Heart left ventricle (tissue), 16 donors: ENCODE results near the gene TBCD. TPM values are rescaled to one million over a fixed set of nuclear protein-coding genes. Genes with fewer than 3 reads are reported as not detected.

Experiments
- ATAC-seq, 4 donors: fragments of 200-7000 bp; cut with Tn5 transposase; one replicate each; pipeline ENCODE4 v1.9.1; 2020 to 2022; ENCODE audit warnings: moderate library complexity in 4 of 4, mild to moderate bottlenecking in 3 of 4, moderate number of reproducible peaks in 1 of 4
- DNase-seq, 5 donors: peaks; one replicate each; pipeline ENCODE4 v3.0.0-alpha.2; 2020
- H3K27ac ChIP-seq, 12 donors: fragments of 200-600 bp; sonication (generic) in 4 of 12; one replicate each; pipeline versions ENCODE4 v1.5.0 to v1.8.0; 2016 to 2022; ENCODE audit warnings: mild to moderate bottlenecking in 2 of 12
- H3K27me3 ChIP-seq, 9 donors: fragments of 200-600 bp; sonication (generic) in 2 of 9; one replicate each; pipeline versions ENCODE4 v1.5.1 to v1.8.0; 2016 to 2022; ENCODE audit warnings: mild to moderate bottlenecking in 3 of 9
- H3K36me3 ChIP-seq, 9 donors: fragments of 200-600 bp; sonication (generic) in 2 of 9; one replicate each; pipeline versions ENCODE4 v1.5.0 to v1.8.0; 2018 to 2022; ENCODE audit warnings: mild to moderate bottlenecking in 2 of 9
- H3K4me1 ChIP-seq, 12 donors: fragments of 200-600 bp; sonication (generic) in 4 of 12; one replicate each; pipeline versions ENCODE4 v1.5.0 to v1.8.0; 2016 to 2022; ENCODE audit warnings: mild to moderate bottlenecking in 3 of 12
- H3K4me3 ChIP-seq, 12 donors: fragments of 200-600 bp; sonication (generic) in 4 of 12; one replicate each; pipeline versions ENCODE4 v1.5.0 to v1.8.0; 2017 to 2022; ENCODE audit warnings: mild to moderate bottlenecking in 9 of 12, moderate library complexity in 4 of 12
- H3K9me3 ChIP-seq, 12 donors: fragments of 200-600 bp; sonication (generic) in 4 of 12; one replicate each; pipeline versions ENCODE4 v1.5.0 to v1.8.0; 2016 to 2022; ENCODE audit warnings: mild to moderate bottlenecking in 1 of 12
- CTCF ChIP-seq, 12 donors: fragments of 200-600 bp; sonication (generic) in 4 of 12; IDR thresholded peaks; one replicate each; pipeline versions ENCODE4 v1.5.0 to v1.8.0; 2018 to 2022; ENCODE audit warnings: antibody characterized with exemption in 12 of 12, mild to moderate bottlenecking in 5 of 12
- POLR2A ChIP-seq, 2 donors: fragments of 450-650 bp; IDR thresholded peaks; one replicate each; pipeline ENCODE4 v1.6.1; 2017; ENCODE audit warnings: antibody characterized with exemption in 2 of 2, mild to moderate bottlenecking in 2 of 2, moderate library complexity in 2 of 2
- WGBS, 4 donors: extraction: QIAGEN DNeasy Blood & Tissue Kit in 2 of 4; methylation state at CpG; one replicate each; pipeline versions ENCODE4 v1.1.5 to v1.1.7; 2013 to 2018; 5-methylcytosine and 5-hydroxymethylcytosine counted together
- intact Hi-C, 10 donors: fragments of 100-400 bp; cut with DNase I; formaldehyde crosslinking; loops; one replicate each; pipeline versions ENCODE4 v1.11.1 to v1.14.2; 2022
- polyA plus RNA-seq, 2 donors: library from polyadenylated mRNA; stranded (reverse); fragments of 200-250 nt; gene quantifications; one replicate each; pipeline ENCODE4 v1.2.3, GENCODE V29; 2013
- total RNA-seq, 9 donors: library from RNA; depleted of rRNA in 2 of 9; stranded (reverse); fragments of >200 nt in 2 of 9; fragmentation: NEBNext Ultra II Directional in 3 of 9; extraction: Animal tissue kit (Norgen Biotek cat#: 25700) in 3 of 9; gene quantifications; one replicate each; pipeline versions ENCODE4 v1.1.0 to v1.2.4, GENCODE V29; 2016 to 2023
- donor health status: ischemic (EF 13 %, LVEDD 7.1; RV severe dilation, severe dysfunction).
- donor health status: healthy with polysubstance abuse.
- donor health status: DM: no; HTN: yes; CAD: no.
- donor health status: DM: no; HTN: no; CAD: no.
- donor health status: ischemic (EF 25% LVEDD 6.9; RV normal size, moderate dysfunction).
- donor health status: ischemic (EF 25% LVEDD 5.7; RV mildly dilated, moderate dysfunction).
- donor health status: healthy.
- donor health status: DM: yes; HTN: yes; CAD: no.
- donor health status: ischemic (EF 35%, LVEDD 5.7; RV mildly dilated, moderate dysfunction).
- donor health status: nonischemic (EF 11% LVEDD 7.7; RV severe dilation, severe dysfunction).
- donor health status: DM: yes; HTN: yes; CAD: no.
- donor health status: PGD.
- donor health status: ischemic (EF 29% LVEDD 5.4; RV normal size, mild dysfunction).
- donor health status: nonischemic (EF 23%, LVEDD 6.1; RV moderate dilation, normal function).

Gene TBCD
- total and polyA plus RNA-seq, 11 donors: 36.9 to 98.4 (median 58.5) TPM

DNA sequence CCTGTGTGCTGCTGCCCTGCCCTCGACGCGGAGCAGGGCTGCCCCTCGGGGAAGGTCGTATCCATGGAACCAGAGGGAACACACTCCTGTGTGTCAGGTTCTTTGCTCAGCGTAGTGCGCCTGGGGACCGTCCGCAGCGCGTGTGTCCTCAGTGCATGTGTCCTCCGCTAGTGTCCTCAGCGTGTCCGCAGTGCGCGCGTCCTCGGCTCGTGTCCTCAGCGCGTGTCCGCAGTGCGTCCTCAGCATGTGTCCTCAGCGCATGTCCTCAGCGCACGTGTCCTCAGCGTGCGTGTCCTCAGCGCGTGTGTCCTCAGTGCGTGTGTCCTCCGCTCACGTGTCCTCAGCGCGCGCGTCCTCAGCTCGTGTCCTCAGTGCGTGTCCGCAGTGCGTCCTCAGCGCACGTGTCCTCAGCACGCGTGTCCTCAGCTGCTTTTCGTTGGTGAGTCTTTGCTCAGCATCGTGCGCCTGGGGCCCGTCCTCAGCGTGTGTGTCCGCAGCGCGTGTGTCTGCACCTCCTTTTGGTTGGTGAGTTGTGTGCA, 147.2 kb downstream of the TBCD start:
- Histone ChIP-seq H3K36me3 (peaks cover 2 to 61% (median 23%) of the 10 kb centered on the region in 9 donors), H3K4me1 (peaks cover 0 to 10% (median 3%) of the 10 kb centered on the region in 12 donors), H3K9me3 (no peaks in the 10 kb centered on the region), H3K4me3 (no peak overlapping the region), H3K27ac (no peak overlapping the region), H3K27me3 (no peaks in the 10 kb centered on the region)
- 93 to 96% (median 95%) methylated on average over 53 of the region's 53 CpGs for WGBS, 4 donors
- peak in 1 of 4 donors; percentile 46 for ATAC-seq
- intact Hi-C loops: no loop called here
- no peak for TF ChIP-seq POLR2A (IDR thresholded peaks at IDR 0.05)
- TF ChIP-seq CTCF (IDR thresholded peaks at IDR 0.05): no peak
- no peak for DNase-seq

DNA sequence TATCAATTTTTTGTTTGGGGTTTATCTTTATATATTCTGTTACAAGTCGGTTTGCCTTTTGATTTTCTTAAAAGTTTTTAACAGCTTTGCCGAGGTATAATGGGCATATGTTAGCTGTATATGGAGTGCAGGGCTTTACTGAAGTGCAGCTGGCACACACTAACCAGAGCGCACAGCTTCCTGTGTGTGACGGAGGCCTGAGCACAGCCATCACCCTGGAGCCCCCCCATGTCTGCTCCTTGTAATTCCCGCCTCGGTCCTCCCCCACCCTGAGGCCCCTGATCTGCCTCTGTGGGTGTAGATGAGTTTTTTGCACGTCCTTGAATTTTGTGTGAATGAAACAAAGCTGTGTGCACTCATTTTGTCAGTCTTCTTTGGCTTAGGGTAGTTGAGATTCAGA, 148.1 kb downstream of the TBCD start:
- ATAC-seq: no peak
- peaks cover 2 to 61% (median 32%) of the 10 kb centered on the region in 9 donors for H3K36me3 ChIP-seq

DNA sequence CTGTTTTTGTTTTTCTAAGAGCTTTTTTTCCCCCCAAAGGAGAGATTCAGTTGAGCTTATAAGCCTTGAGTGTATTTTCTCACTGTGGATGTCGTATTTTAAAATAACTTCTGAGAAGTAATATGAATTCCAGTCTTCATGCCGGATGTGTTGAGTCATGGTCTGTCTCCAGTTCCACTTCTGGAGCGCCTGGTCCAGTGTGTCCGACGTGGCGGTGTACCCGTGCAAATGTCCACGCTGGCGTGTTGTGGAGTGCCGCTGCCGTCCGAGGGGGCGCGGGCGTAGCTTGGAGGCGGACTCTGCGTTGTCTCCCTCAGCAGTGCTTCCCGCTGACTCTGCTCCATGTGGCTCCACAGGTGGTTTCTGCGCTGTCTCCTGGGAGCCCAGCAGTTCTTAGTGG, 148.9 kb downstream of the TBCD start:
- Histone ChIP-seq H3K4me3 (no peak overlapping the region), H3K9me3 (no peaks in the 10 kb centered on the region), H3K27me3 (no peaks in the 10 kb centered on the region), H3K36me3 (peaks cover 0 to 56% (median 33%) of the 10 kb centered on the region in 9 donors), H3K4me1 (no peaks in the 10 kb centered on the region), H3K27ac (no peak overlapping the region)
- DNase-seq (no peak), ATAC-seq (no peak)
- WGBS, 4 donors: 93 to 97% (median 96%) methylated on average over 14 to 19 of the region's 19 CpGs
- intact Hi-C loops: no loop called here
- TF ChIP-seq POLR2A (IDR thresholded peaks at IDR 0.05) (no peak), CTCF (IDR thresholded peaks at IDR 0.05) (no peak)

More for the DNA sequence above, 148.1 kb downstream of the TBCD start:
- H3K4me3 ChIP-seq: no peak overlapping the region
- no peak for TF ChIP-seq POLR2A (IDR thresholded peaks at IDR 0.05)
- no peak for TF ChIP-seq CTCF (IDR thresholded peaks at IDR 0.05)
- H3K27ac ChIP-seq: no peak overlapping the region
- DNase-seq: no peak
- intact Hi-C loops: no loop called here
- H3K4me1 ChIP-seq: peaks cover 0 to 1% (median 0%) of the 10 kb centered on the region in 12 donors
- no peaks in the 10 kb centered on the region for H3K9me3 ChIP-seq
- no peaks in the 10 kb centered on the region for H3K27me3 ChIP-seq
- WGBS, 4 donors: 71 to 82% (median 77%) methylated on average over 7 of the region's 7 CpGs

DNA sequence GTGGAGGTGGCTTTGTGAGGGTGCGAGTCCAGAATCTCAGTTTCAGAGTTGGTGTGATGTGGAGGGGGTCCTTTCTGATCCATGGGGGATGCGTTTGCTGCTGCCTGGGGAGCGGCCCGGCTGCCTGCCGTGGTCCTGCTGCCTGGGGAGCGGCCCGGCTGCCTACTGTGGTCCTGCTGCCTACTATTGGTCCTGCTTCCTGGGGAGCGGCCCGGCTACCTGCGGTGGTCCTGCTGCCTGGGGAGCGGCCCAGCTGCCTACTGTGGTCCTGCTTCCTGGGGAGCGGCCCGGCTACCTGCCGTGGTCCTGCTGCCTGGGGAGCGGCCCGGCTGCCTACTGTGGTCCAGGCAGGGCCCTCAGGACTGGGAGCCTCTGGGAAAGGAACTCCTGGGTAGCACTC, 149.5 kb downstream of the TBCD start:
- Histone ChIP-seq H3K27ac (no peak overlapping the region), H3K9me3 (no peaks in the 10 kb centered on the region), H3K36me3 (peaks cover 0 to 60% (median 35%) of the 10 kb centered on the region in 9 donors), H3K4me3 (no peak overlapping the region), H3K4me1 (no peaks in the 10 kb centered on the region), H3K27me3 (no peaks in the 10 kb centered on the region)
- no peak for ATAC-seq
- no peak for DNase-seq
- TF ChIP-seq POLR2A (IDR thresholded peaks at IDR 0.05) (no peak), CTCF (IDR thresholded peaks at IDR 0.05) (no peak)
- 96 to 99% (median 98%) methylated on average over 7 to 16 of the region's 16 CpGs for WGBS, 4 donors
- intact Hi-C loops: no loop called here
